ENCODE data around the gene EIF2B1. TPM values are rescaled to one million over a fixed set of nuclear protein-coding genes. Genes with fewer than 3 reads are reported as not detected.

The EIF2B1 gene
- total RNA-seq (ENCODE audit: unreplicated experiment), result 45.8 TPM
- long read RNA-seq, transcript EIF2B1-201 (9 exons, 2,477 nt), result major isoform, 53 of 63 reads
- long read RNA-seq, partial matches to known transcripts, result 2 of 63 reads
- long read RNA-seq, other reads (novel, unspliced or antisense), result 8 of 63 reads

GRCh38 chr12:123633379-123634141 lies at the start of gene EIF2B1, which contains the start of gene GTF2H3:
Gene EIF2B1 (minus strand): TSS chr12:123633686. CDS start chr12:123633557, 129 bp downstream.
Gene GTF2H3 (plus strand): TSS chr12:123633829. CDS start chr12:123633860, 31 bp downstream.
- Mint-ChIP-seq H3K27me3 (ENCODE audit: unreplicated experiment) (peaks cover 3% of the 10 kb centered on the region), H3K36me3 (ENCODE audit: unreplicated experiment) (no peaks in the 10 kb centered on the region), H3K9me3 (ENCODE audit: unreplicated experiment) (no peaks in the 10 kb centered on the region), H3K4me1 (ENCODE audit: low read depth, unreplicated experiment) (peaks cover 5% of the 10 kb centered on the region), H3K27ac (ENCODE audit: unreplicated experiment) (peak within 1 kb of the TSS; percentile 93), H3K4me3 (ENCODE audit: unreplicated experiment) (peak within 1 kb of the TSS; percentile 91)
- DNase-seq, result peak; percentile 97
- TF ChIP-seq, protein P1, sequence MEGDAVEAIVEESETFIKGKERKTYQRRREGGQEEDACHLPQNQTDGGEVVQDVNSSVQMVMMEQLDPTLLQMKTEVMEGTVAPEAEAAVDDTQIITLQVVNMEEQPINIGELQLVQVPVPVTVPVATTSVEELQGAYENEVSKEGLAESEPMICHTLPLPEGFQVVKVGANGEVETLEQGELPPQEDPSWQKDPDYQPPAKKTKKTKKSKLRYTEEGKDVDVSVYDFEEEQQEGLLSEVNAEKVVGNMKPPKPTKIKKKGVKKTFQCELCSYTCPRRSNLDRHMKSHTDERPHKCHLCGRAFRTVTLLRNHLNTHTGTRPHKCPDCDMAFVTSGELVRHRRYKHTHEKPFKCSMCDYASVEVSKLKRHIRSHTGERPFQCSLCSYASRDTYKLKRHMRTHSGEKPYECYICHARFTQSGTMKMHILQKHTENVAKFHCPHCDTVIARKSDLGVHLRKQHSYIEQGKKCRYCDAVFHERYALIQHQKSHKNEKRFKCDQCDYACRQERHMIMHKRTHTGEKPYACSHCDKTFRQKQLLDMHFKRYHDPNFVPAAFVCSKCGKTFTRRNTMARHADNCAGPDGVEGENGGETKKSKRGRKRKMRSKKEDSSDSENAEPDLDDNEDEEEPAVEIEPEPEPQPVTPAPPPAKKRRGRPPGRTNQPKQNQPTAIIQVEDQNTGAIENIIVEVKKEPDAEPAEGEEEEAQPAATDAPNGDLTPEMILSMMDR (IDR thresholded peaks at IDR 0.05; ENCODE audit: partially characterized antibody, unreplicated experiment), result no peak

DNA sequence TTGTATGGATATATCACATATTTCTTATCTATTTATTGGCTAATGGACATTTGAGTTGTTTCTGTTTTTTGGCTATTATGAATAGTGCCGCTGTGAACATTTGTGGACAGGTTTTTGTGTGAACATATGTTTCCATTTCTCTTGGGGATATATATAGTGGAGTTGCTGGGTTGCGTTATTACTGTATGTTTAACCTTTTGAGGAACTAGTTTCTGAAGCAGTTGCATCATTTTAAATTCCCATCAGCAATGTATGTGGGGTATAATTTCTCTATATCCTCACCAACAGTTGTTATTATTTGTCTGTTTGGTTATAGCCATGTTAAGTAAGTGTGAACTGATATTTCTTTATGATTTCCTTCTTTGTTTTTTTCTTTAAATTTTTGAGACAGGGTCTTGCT lies 48.1 kb upstream of the EIF2B1 start:
- no peak overlapping the region for H3K27ac Mint-ChIP-seq (ENCODE audit: unreplicated experiment)
- peaks cover 2% of the 10 kb centered on the region for H3K27me3 Mint-ChIP-seq (ENCODE audit: unreplicated experiment)
- DNase-seq, result no peak
- TF ChIP-seq, protein P1 (IDR thresholded peaks at IDR 0.05; ENCODE audit: partially characterized antibody, unreplicated experiment), result no peak
- peaks cover 4% of the 10 kb centered on the region for H3K9me3 Mint-ChIP-seq (ENCODE audit: unreplicated experiment)
- no peaks in the 10 kb centered on the region for H3K4me1 Mint-ChIP-seq (ENCODE audit: low read depth, unreplicated experiment)
- H3K36me3 Mint-ChIP-seq (ENCODE audit: unreplicated experiment), result no peaks in the 10 kb centered on the region
- no peak overlapping the region for H3K4me3 Mint-ChIP-seq (ENCODE audit: unreplicated experiment)

DNA sequence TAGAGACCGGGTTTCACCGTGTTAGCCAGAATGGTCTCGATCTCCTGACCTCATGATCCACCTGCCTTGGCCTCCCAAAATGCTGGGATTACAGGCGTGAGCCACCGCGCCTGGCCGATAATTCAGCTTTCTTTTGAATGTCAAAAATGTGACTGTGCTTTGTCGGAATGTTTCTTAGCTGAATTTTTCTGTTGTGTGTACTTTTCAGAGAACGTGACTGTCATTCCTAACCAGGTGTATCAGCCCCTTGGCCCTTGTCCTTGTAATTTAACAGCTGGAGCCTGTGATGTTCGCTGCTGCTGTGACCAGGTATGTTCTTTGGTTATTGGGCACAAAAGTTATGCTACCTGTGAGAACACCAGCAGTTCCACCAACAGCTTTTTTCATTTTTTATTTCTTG lies 45.5 kb upstream of the EIF2B1 start:
- TF ChIP-seq, protein P1 (IDR thresholded peaks at IDR 0.05; ENCODE audit: partially characterized antibody, unreplicated experiment), result no peak
- Mint-ChIP-seq H3K27ac (ENCODE audit: unreplicated experiment) (no peak overlapping the region), H3K4me1 (ENCODE audit: low read depth, unreplicated experiment) (no peaks in the 10 kb centered on the region), H3K4me3 (ENCODE audit: unreplicated experiment) (no peak overlapping the region), H3K36me3 (ENCODE audit: unreplicated experiment) (no peaks in the 10 kb centered on the region), H3K9me3 (ENCODE audit: unreplicated experiment) (peaks cover 4% of the 10 kb centered on the region), H3K27me3 (ENCODE audit: unreplicated experiment) (peaks cover 1% of the 10 kb centered on the region)
- no peak for DNase-seq

DNA sequence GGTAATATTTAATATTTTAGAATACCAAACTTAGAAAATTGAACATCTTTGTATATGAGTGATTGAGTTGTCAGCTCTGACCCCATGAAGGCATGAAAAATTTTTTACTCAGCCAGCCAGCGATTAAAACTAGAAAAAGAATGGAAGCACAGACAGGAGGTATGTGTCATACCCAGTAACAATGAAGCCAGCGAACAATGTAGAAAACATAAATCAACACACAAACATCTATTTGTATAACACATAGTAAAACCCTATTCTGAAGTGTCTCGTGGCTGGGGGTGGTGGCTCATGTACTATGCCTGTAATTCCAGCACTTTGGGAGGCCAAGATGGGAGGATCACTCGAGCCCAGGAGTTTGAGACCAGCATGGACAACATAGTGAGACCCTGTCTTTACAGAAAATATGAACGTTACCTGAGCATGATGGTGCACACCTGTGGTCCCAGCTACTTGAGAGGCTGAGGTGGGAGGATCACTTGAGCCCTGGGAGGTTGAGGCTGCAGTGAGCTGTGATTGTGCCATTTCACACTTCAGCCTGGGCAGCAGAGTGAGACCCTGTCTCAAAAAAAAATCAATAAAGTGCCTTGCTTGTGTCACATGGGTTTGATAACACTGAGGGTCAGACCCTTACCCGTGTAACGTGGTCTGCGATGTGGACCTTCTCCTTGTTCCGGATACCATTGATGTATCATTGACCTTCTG lies 43.3 kb upstream of the EIF2B1 start:
- H3K27me3 Mint-ChIP-seq (ENCODE audit: unreplicated experiment), result peaks cover 1% of the 10 kb centered on the region
- H3K36me3 Mint-ChIP-seq (ENCODE audit: unreplicated experiment), result no peaks in the 10 kb centered on the region
- no peaks in the 10 kb centered on the region for H3K4me1 Mint-ChIP-seq (ENCODE audit: low read depth, unreplicated experiment)
- no peak overlapping the region for H3K27ac Mint-ChIP-seq (ENCODE audit: unreplicated experiment)
- peaks cover 4% of the 10 kb centered on the region for H3K9me3 Mint-ChIP-seq (ENCODE audit: unreplicated experiment)
- DNase-seq, result no peak
- TF ChIP-seq, protein P1 (IDR thresholded peaks at IDR 0.05; ENCODE audit: partially characterized antibody, unreplicated experiment), result no peak
- H3K4me3 Mint-ChIP-seq (ENCODE audit: unreplicated experiment), result no peak overlapping the region
